Nephron (organoid): Measurements from ENCODE around the gene CCDC187.

Experiments used
- H3K27ac Mint-ChIP-seq, 3 experiments: 2 replicates each; pipeline ENCODE4 v1.8.0; 2020; ENCODE audit warnings: mixed read lengths in 3 of 3, mild to moderate bottlenecking in 2 of 3, moderate library complexity in 1 of 3
- H3K27me3 Mint-ChIP-seq: 2 replicates; pipeline ENCODE4 v1.8.0; 2021; ENCODE audit warnings: low read depth, mild to moderate bottlenecking, moderate library complexity, mixed read lengths
- H3K36me3 Mint-ChIP-seq: 2 replicates; pipeline ENCODE4 v1.8.0; 2020; ENCODE audit warnings: low read depth, mixed read lengths
- H3K4me1 Mint-ChIP-seq: 2 replicates; pipeline ENCODE4 v1.8.0; 2020; ENCODE audit warnings: mixed read lengths
- H3K4me3 Mint-ChIP-seq, 3 experiments: 2 replicates each; pipeline ENCODE4 v1.8.0; 2020; ENCODE audit warnings: mild to moderate bottlenecking in 3 of 3, mixed read lengths in 3 of 3, moderate library complexity in 2 of 3
- H3K9me3 Mint-ChIP-seq: 2 replicates; pipeline ENCODE4 v1.8.0; 2020; ENCODE audit warnings: mixed read lengths
- TF ChIP-seq, protein P1 (sequence below), 3 experiments: fragments of 200-600 bp; sonication (generic); IDR thresholded peaks; one replicate each; pipeline ENCODE4 v1.5.0; 2021; ENCODE audit warnings: antibody characterized with exemption in 3 of 3; ENCODE audit not compliant: unreplicated experiment in 3 of 3

CCDC187 gene

DNA sequence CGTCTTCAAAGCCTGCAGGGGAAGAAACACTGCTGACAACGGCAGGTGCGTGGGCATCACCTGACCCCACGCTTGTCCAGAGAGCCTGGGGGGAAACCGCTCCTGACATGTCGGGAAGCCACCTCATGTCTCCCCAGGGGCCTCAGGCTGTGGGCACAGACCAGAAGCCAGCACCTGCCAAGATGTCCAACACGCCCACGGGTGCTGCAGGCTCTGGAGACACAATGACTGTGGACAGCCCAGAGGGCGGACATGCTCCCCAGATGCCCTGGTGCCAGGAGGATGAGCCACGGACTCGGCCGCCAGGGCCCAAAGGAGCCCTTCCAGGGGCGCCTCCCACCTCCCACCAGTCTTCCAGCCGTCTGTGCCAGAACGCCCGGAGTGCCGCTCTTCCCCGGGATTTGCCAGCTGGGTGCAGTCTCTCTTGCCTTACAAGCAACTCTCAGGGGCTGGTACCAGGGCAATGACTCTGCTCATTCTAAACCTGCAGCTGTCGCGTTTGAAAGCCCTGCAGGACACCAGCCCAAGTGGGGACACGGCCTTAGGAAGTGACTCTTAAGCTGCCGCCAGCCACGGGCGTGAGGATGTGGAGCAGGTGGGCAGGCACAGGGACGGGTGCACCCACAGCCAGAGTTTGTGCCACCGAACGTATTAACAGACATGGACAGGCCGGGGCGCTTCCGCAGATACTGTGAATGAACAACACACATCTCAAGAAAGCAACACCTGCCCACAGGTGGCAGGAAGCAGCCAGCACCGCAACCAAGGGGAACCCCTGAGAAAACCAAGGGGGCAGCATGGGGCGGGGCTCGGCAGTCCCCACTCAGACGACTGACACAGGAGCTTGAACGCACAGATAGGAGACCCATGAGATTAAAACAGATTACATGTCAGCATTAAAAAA is 92.2 kb downstream of the CCDC187 start:
- peaks cover 7% of the 10 kb centered on the region for H3K27me3 Mint-ChIP-seq
- no peak overlapping the region for H3K4me3 Mint-ChIP-seq
- no peaks in the 10 kb centered on the region for H3K9me3 Mint-ChIP-seq
- peaks cover 13% of the 10 kb centered on the region for H3K4me1 Mint-ChIP-seq
- peaks cover 49% of the 10 kb centered on the region for H3K36me3 Mint-ChIP-seq
- no peak overlapping the region for H3K27ac Mint-ChIP-seq
- TF ChIP-seq, protein P1, sequence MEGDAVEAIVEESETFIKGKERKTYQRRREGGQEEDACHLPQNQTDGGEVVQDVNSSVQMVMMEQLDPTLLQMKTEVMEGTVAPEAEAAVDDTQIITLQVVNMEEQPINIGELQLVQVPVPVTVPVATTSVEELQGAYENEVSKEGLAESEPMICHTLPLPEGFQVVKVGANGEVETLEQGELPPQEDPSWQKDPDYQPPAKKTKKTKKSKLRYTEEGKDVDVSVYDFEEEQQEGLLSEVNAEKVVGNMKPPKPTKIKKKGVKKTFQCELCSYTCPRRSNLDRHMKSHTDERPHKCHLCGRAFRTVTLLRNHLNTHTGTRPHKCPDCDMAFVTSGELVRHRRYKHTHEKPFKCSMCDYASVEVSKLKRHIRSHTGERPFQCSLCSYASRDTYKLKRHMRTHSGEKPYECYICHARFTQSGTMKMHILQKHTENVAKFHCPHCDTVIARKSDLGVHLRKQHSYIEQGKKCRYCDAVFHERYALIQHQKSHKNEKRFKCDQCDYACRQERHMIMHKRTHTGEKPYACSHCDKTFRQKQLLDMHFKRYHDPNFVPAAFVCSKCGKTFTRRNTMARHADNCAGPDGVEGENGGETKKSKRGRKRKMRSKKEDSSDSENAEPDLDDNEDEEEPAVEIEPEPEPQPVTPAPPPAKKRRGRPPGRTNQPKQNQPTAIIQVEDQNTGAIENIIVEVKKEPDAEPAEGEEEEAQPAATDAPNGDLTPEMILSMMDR (IDR thresholded peaks at IDR 0.05; ENCODE audit: unreplicated experiment in 3 of 3): no peak

DNA sequence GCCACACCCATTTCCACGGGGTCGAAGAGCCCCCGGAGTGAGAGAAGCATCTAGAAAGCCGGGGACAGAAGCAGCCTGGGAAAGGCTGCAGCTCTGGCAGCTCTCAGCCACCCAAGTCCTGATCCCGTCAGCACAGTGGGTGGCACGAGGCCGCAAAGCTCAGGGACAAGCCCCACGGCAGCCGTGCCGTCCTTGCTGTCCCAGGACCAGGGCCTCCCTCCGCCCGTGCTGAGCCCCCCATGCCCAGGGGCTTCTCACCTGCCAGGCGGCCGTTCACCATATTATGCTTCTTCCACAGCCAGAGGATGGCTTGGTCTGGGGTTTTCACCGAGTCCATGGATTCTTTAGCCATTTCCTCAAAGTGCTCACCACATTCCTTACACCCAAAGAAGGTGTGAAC is 92.9 kb downstream of the CCDC187 start:
- Mint-ChIP-seq H3K4me3 (no peak overlapping the region), H3K4me1 (peaks cover 19% of the 10 kb centered on the region), H3K9me3 (no peaks in the 10 kb centered on the region), H3K27ac (no peak overlapping the region), H3K36me3 (peaks cover 53% of the 10 kb centered on the region), H3K27me3 (peaks cover 14% of the 10 kb centered on the region)
- TF ChIP-seq, protein P1 (IDR thresholded peaks at IDR 0.05; ENCODE audit: unreplicated experiment in 3 of 3): no peak

DNA sequence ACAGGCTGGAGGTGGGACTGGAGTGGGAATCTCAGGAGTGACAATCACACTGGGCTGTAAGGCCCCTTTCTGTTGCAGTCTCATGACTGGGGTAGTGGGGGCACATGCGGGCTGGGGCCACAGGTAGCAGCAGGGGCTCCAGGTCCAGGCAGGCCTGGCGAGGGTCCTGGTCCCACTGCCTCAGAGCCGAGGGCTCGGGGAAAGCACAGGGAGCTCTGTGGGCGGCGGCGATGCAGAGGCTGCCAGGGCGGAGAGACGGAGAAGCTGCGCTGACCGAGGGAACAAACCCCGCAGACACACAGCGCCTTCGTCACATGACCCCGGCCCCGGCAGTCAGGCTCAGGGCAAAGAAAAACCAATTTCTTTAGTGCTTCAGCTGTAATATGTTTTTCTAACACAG is 93.6 kb downstream of the CCDC187 start:
- Mint-ChIP-seq H3K9me3 (no peaks in the 10 kb centered on the region), H3K36me3 (peaks cover 48% of the 10 kb centered on the region), H3K4me3 (no peak overlapping the region), H3K27me3 (peaks cover 19% of the 10 kb centered on the region), H3K4me1 (peaks cover 20% of the 10 kb centered on the region), H3K27ac (no peak overlapping the region)
- TF ChIP-seq, protein P1 (IDR thresholded peaks at IDR 0.05; ENCODE audit: unreplicated experiment in 3 of 3): no peak

DNA sequence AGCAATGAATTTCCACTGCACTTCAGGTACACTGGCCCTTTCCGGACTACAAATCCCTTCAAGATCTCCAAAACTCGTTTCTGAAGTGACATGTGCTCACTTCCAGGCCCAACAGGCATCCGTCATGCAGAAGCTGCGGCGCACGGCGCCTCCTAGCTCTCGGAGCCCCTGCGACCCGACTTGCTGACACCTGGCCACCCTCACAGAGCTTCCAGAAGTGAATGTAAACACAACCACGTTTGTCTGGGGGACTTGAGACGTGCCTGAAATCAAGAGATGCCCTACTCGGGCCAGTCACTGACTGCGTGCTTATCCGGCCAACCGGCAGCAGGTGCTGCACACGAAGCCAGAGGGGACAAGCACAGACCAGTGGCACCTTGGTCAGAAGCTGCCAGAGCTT is 94.1 kb downstream of the CCDC187 start:
- Mint-ChIP-seq H3K9me3 (no peaks in the 10 kb centered on the region), H3K4me3 (no peak overlapping the region), H3K36me3 (peaks cover 43% of the 10 kb centered on the region), H3K4me1 (peaks cover 20% of the 10 kb centered on the region), H3K27ac (no peak overlapping the region), H3K27me3 (peaks cover 21% of the 10 kb centered on the region)
- TF ChIP-seq, protein P1 (IDR thresholded peaks at IDR 0.05; ENCODE audit: unreplicated experiment in 3 of 3): no peak

DNA sequence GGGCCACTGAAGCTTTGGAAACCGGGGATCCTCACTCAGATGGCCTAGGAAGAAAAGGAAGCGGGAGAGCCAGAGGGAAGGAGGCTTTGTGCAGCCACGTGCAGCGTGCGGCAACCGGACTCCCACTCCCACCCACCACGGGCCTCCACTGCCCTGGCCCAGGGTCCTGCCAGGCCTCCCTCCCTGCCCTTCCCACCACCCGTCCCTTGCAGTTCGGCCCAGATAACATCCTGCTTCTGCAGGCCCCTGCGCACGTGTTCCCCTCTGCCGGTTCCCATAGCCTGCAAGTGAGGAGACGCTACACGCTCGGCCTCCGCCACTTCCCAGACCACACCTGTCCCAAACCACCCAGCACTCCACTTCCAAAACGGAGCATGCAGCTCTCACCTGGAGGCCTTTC is 94.7 kb downstream of the CCDC187 start:
- Mint-ChIP-seq H3K4me1 (peaks cover 20% of the 10 kb centered on the region), H3K27me3 (peaks cover 26% of the 10 kb centered on the region), H3K9me3 (no peaks in the 10 kb centered on the region), H3K27ac (no peak overlapping the region), H3K36me3 (peaks cover 37% of the 10 kb centered on the region), H3K4me3 (no peak overlapping the region)
- TF ChIP-seq, protein P1 (IDR thresholded peaks at IDR 0.05; ENCODE audit: unreplicated experiment in 3 of 3): no peak

DNA sequence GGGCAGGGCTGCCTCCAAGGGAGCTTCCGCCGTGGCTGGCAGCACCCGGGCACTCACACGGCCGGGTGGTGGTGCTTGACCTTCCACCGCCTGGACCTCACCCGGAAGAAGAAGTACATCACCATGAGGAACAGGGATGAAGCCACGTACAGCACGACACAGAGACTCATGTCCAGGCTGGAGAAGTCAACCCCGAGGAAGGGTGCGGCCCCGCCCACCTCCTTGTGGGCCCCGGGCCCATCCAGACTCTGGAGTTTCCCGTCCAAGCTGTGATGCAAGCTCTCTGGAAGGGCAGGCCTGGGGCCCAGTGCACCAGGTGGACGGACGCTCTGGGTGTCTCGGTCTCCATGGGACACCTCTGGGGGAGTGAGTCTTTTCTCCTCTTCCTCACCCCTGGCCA is 95.2 kb downstream of the CCDC187 start:
- Mint-ChIP-seq H3K36me3 (peaks cover 32% of the 10 kb centered on the region), H3K27ac (no peak overlapping the region), H3K27me3 (peaks cover 32% of the 10 kb centered on the region), H3K9me3 (no peaks in the 10 kb centered on the region), H3K4me1 (peaks cover 20% of the 10 kb centered on the region), H3K4me3 (no peak overlapping the region)
- TF ChIP-seq, protein P1 (IDR thresholded peaks at IDR 0.05; ENCODE audit: unreplicated experiment in 3 of 3): no peak
